Smooth muscle cell of the brain vasculature (primary cell): ENCODE results near the gene KRTAP3-1.
"Not testable (repeated sequence)": the region's sequence is repeated elsewhere in the genome, so short reads cannot be mapped to it uniquely, and the experiment has no call there.

Experiments used
- DNase-seq: peaks from one replicate; pipeline ENCODE4 v3.0.0-alpha.2; 2012; ENCODE audit warnings: low read depth, low spot score

Gene KRTAP3-1

GRCh38 chr17:41008811-41009210 lies at the start of gene KRTAP3-1:
Gene KRTAP3-1, minus strand, starts transcription at chr17:41009128. Its CDS starts 54 bp downstream, at chr17:41009074.
- DNase-seq = no peak

GRCh38 chr17:41057547-41057946 lies 48.6 kb upstream of the KRTAP3-1 start:
- DNase-seq = no peak

GRCh38 chr17:41055130-41055529 lies 46.2 kb upstream of the KRTAP3-1 start, which contains the start of gene KRTAP2-2:
Gene KRTAP2-2, minus strand, starts transcription at chr17:41055230. Its CDS starts 19 bp downstream, at chr17:41055211.
- not testable (repeated sequence) for DNase-seq

- DNase-seq = not testable (repeated sequence)
Measured at GRCh38 chr17:41054556-41054955, 45.6 kb upstream of the KRTAP3-1 start.

GRCh38 chr17:41054025-41054424 lies 45.1 kb upstream of the KRTAP3-1 start:
- DNase-seq = no peak

GRCh38 chr17:41052566-41052965 lies 43.6 kb upstream of the KRTAP3-1 start:
- DNase-seq = no peak

- no peak for DNase-seq
Measured at GRCh38 chr17:41049110-41049509, 40.2 kb upstream of the KRTAP3-1 start.

GRCh38 chr17:41048441-41048840 lies 39.5 kb upstream of the KRTAP3-1 start:
- no peak for DNase-seq

GRCh38 chr17:41046735-41047465 lies 38.0 kb upstream of the KRTAP3-1 start, which contains the start of gene KRTAP2-1:
Gene KRTAP2-1, minus strand, starts transcription at chr17:41047316. Its CDS starts 49 bp downstream, at chr17:41047267.
- DNase-seq = not testable (repeated sequence)

GRCh38 chr17:41042953-41043352 lies 34.0 kb upstream of the KRTAP3-1 start:
- DNase-seq = no peak

- not testable (repeated sequence) for DNase-seq
Measured at GRCh38 chr17:41040783-41041571, 32.0 kb upstream of the KRTAP3-1 start, which contains the start of gene KRTAP1-1. Gene KRTAP1-1, minus strand, starts transcription at chr17:41041450. Its CDS starts 53 bp downstream, at chr17:41041397.

- no peak for DNase-seq
Measured at GRCh38 chr17:41037853-41038350, 29.0 kb upstream of the KRTAP3-1 start.

- not testable (repeated sequence) for DNase-seq
Measured at GRCh38 chr17:41034346-41034935, 25.5 kb upstream of the KRTAP3-1 start, which contains the start of gene KRTAP1-3. Gene KRTAP1-3, minus strand, starts transcription at chr17:41034874. Its CDS starts 53 bp downstream, at chr17:41034821.

- no peak for DNase-seq
Measured at GRCh38 chr17:41029633-41030245, 20.8 kb upstream of the KRTAP3-1 start, which contains the start of gene KRTAP1-4. Gene KRTAP1-4, minus strand, starts transcription at chr17:41030195. Its CDS starts 117 bp downstream, at chr17:41030078.

GRCh38 chr17:41026715-41027471 lies 18.0 kb upstream of the KRTAP3-1 start, which contains the start of gene KRTAP1-5:
Gene KRTAP1-5, minus strand, starts transcription at chr17:41027208. Its CDS starts 53 bp downstream, at chr17:41027155.
- DNase-seq = no peak

- DNase-seq = no peak
Measured at GRCh38 chr17:41024697-41025096, 15.8 kb upstream of the KRTAP3-1 start.

GRCh38 chr17:41020336-41020735 lies 11.4 kb upstream of the KRTAP3-1 start:
- no peak for DNase-seq

GRCh38 chr17:41019415-41019814 lies 10.5 kb upstream of the KRTAP3-1 start:
- no peak for DNase-seq

GRCh38 chr17:41018541-41018940 lies 9.6 kb upstream of the KRTAP3-1 start:
- DNase-seq = no peak

GRCh38 chr17:41016578-41017215 lies 7.8 kb upstream of the KRTAP3-1 start:
- no peak for DNase-seq
